ENCODE measurements around the gene ASB6.
A peak's percentile ranks its signal among the peaks of the same experiment; 100 is the strongest.

ASB6 gene

DNA sequence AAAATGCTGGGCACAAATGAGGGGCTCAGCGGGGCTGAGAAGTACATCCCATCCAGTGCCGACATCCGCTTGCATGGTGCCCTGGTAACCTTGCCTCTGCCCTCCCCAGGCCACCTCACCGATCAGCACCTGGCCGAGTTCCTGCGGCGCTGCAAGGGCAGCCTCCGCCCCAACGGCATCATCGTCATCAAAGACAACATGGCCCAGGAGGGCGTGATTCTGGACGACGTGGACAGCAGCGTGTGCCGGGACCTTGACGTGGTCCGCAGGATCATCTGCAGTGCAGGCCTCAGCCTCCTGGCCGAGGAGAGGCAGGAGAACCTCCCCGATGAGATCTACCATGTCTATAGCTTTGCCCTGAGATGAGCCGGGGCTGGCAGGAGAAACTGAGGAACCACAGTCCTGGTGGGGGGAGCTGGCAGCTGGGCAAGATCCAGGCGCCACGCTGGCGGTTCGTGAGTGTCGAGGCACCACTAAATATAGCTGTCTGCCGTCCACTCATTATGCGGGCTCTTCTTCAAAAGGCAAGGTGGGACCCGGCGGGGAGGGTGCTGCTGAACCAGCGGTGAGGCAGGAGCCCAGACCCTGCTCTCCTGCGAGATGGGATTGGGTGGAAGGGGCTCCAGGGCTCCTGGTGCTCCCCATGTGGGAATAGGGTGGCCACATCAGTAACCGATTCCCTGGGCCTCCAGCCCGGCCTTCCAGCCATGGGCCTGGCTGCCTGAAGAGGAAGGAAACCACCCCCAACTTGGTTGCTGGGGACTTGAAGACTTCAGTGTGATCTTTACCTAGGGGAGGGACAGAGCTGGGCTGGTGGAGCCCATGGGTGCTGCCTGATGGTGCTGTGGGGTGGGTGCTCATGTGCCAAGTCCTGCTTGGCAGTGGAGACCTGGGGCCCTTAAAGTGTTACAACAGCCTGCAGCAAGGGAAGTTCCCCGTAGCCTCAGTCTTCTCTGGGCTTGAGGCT is 6.6 kb downstream of the ASB6 start:
- Histone ChIP-seq H3K36me3 (ENCODE audit: control insufficient read depth, insufficient read depth, low read length) (peaks cover 93% of the 10 kb centered on the region), H3K4me1 (ENCODE audit: control insufficient read depth, insufficient read depth, low read length, poor library complexity, severe bottlenecking) (peaks cover 19% of the 10 kb centered on the region), H3K9me3 (ENCODE audit: control insufficient read depth, low read length) (no peaks in the 10 kb centered on the region), H3K27ac (ENCODE audit: low read depth, low read length, severe bottlenecking) (no peak overlapping the region), H3K4me3 (ENCODE audit: extremely low read depth, insufficient read depth, low read length, poor library complexity, severe bottlenecking) (no peak overlapping the region)
- 96% methylated on average over 33 to 34 of the region's 34 CpGs for WGBS, 2 experiments (ENCODE audit: insufficient coverage in 2 of 2)

DNA sequence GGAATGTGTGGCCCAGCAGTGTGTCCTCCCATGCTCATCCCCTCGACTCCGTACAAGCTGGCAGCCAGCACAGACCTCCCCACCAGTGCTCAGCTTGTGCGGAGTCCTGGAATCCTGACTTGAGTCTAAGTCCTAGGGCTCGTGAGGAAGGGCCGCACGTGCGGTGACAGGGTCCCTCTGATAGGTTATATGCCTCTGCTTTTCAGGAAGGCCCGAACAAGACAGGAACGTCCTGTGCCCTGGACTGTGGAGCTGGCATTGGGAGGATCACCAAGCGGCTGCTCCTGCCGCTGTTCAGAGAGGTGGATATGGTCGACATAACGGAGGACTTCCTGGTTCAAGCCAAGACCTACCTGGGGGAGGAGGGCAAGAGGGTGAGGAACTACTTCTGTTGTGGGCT is 8.1 kb downstream of the ASB6 start:
- no peak overlapping the region for H3K4me3 ChIP-seq (ENCODE audit: extremely low read depth, insufficient read depth, low read length, poor library complexity, severe bottlenecking)
- no peak overlapping the region for H3K27ac ChIP-seq (ENCODE audit: low read depth, low read length, severe bottlenecking)
- H3K36me3 ChIP-seq (ENCODE audit: control insufficient read depth, insufficient read depth, low read length), result peaks cover 92% of the 10 kb centered on the region
- WGBS, 2 experiments (ENCODE audit: insufficient coverage in 2 of 2), result 90 to 97% methylated on average over 11 to 13 of the region's 13 CpGs
- no peaks in the 10 kb centered on the region for H3K9me3 ChIP-seq (ENCODE audit: control insufficient read depth, low read length)
- H3K4me1 ChIP-seq (ENCODE audit: control insufficient read depth, insufficient read depth, low read length, poor library complexity, severe bottlenecking), result peaks cover 27% of the 10 kb centered on the region

DNA sequence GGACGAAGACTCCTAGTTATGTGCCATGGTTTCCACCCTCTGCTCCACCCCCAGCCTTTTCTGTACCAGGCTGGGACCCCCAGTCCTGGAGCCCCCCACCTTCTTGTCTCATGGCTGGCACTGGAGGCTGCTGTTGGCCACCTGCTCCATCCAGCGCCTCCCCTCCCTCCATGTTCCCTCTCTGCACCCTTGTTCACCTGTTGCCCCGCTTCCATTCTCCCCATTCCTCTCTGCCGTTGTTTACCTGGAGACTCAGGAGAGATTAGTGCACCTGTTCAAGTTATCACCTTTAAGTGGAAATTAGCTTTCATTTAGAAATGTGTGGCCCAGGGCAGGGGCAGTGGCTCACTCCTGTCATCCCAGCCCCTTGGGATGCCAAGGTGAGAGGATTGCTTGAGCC is 8.7 kb downstream of the ASB6 start:
- H3K27ac ChIP-seq (ENCODE audit: low read depth, low read length, severe bottlenecking), result no peak overlapping the region
- no peaks in the 10 kb centered on the region for H3K9me3 ChIP-seq (ENCODE audit: control insufficient read depth, low read length)
- H3K36me3 ChIP-seq (ENCODE audit: control insufficient read depth, insufficient read depth, low read length), result peaks cover 92% of the 10 kb centered on the region
- H3K4me1 ChIP-seq (ENCODE audit: control insufficient read depth, insufficient read depth, low read length, poor library complexity, severe bottlenecking), result peaks cover 33% of the 10 kb centered on the region
- H3K4me3 ChIP-seq (ENCODE audit: extremely low read depth, insufficient read depth, low read length, poor library complexity, severe bottlenecking), result no peak overlapping the region
- WGBS, 2 experiments (ENCODE audit: insufficient coverage in 2 of 2), result 100% methylated on average over 3 of the region's 4 CpGs

DNA sequence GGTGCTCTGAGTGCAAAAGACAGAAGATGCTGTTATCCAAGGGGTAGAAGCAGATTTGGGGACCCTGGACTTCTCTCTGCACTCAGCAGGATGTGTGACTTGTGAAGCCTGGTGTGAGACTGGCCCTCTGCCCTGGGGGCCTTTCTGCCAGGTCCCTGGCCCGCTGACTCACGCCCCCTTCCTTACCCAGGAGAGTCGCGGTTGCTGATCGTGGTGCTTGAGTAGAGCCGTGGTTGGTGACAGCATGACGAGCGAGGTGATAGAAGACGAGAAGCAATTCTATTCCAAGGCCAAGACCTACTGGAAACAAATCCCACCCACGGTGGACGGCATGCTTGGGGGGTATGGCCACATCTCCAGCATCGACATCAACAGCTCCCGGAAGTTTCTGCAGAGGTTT is 9.5 kb downstream of the ASB6 start:
- Histone ChIP-seq H3K4me3 (ENCODE audit: extremely low read depth, insufficient read depth, low read length, poor library complexity, severe bottlenecking) (no peak overlapping the region), H3K27ac (ENCODE audit: low read depth, low read length, severe bottlenecking) (no peak overlapping the region), H3K4me1 (ENCODE audit: control insufficient read depth, insufficient read depth, low read length, poor library complexity, severe bottlenecking) (peaks cover 40% of the 10 kb centered on the region), H3K9me3 (ENCODE audit: control insufficient read depth, low read length) (no peaks in the 10 kb centered on the region), H3K36me3 (ENCODE audit: control insufficient read depth, insufficient read depth, low read length) (peaks cover 92% of the 10 kb centered on the region)
- 93 to 95% methylated on average over 10 to 13 of the region's 13 CpGs for WGBS, 2 experiments (ENCODE audit: insufficient coverage in 2 of 2)

DNA sequence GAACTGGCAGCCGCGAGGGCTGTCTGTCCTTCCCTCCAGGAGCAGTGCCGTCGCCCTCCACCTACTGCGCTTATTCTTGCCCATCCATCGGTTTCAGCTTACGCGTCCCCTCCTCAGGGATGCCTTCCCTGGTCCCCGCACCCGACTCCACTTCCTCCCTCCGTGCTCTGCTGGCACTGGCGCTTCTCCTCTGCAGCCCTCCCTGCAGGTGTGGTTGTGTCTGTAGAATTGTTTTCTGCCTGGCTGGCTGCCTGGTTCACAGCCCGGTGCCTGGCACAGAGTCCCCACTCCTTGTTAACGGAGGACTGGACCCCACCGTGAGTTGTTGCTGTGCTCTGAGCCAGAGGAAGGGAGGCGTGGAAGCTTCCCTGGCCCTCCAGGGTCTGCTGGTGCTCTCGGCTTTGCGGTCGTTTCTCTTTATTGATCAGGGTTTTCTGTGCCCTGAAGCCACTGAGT is 10.2 kb downstream of the ASB6 start:
- H3K9me3 ChIP-seq (ENCODE audit: control insufficient read depth, low read length), result no peaks in the 10 kb centered on the region
- whole genome bisulfite sequencing, 2 experiments (ENCODE audit: insufficient coverage in 2 of 2), result 90 to 91% methylated on average over 14 to 16 of the region's 19 CpGs
- H3K4me1 ChIP-seq (ENCODE audit: control insufficient read depth, insufficient read depth, low read length, poor library complexity, severe bottlenecking), result peaks cover 40% of the 10 kb centered on the region
- peaks cover 87% of the 10 kb centered on the region for H3K36me3 ChIP-seq (ENCODE audit: control insufficient read depth, insufficient read depth, low read length)
- H3K27ac ChIP-seq (ENCODE audit: low read depth, low read length, severe bottlenecking), result no peak overlapping the region
- H3K4me3 ChIP-seq (ENCODE audit: extremely low read depth, insufficient read depth, low read length, poor library complexity, severe bottlenecking), result no peak overlapping the region

DNA sequence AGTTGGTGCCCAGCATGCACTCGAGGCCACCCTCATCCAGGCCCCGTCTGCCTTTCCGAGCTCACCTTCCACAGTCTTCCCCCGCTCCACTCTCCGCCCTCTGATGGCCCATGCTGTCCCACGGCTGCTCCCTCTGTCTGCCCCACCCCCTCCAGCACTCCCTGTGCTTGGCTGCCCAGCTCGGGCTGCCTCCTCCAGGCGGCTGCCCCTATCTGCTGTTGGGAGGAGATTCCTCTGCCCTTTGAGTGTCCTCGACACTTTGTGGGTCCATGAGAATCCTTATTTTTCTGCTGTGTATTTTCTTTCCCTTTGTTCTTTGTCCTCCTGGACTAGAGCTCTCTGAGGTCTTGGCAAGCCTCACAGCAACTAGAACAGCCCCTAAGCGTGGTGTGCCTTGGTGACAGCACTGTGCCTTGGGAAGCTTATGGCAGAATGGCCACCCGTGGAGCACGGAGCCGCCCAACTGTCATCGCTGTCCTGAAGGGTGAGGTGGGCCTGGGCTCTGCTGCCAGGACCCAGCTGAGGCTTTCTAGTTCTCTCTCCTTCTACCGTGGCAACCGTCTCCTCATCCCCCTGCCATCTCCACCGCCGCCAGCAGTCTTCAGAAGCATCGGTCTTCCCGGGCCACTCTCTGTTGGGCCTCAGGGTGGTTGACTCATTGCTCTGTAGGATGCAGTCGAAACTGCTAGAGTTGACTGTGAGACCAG is 10.8 kb downstream of the ASB6 start:
- 83 to 87% methylated on average over 13 to 18 of the region's 21 CpGs for WGBS, 2 experiments (ENCODE audit: insufficient coverage in 2 of 2)
- H3K9me3 ChIP-seq (ENCODE audit: control insufficient read depth, low read length), result no peaks in the 10 kb centered on the region
- H3K36me3 ChIP-seq (ENCODE audit: control insufficient read depth, insufficient read depth, low read length), result peaks cover 84% of the 10 kb centered on the region
- H3K27ac ChIP-seq (ENCODE audit: low read depth, low read length, severe bottlenecking), result no peak overlapping the region
- no peak overlapping the region for H3K4me3 ChIP-seq (ENCODE audit: extremely low read depth, insufficient read depth, low read length, poor library complexity, severe bottlenecking)
- H3K4me1 ChIP-seq (ENCODE audit: control insufficient read depth, insufficient read depth, low read length, poor library complexity, severe bottlenecking), result peaks cover 40% of the 10 kb centered on the region

DNA sequence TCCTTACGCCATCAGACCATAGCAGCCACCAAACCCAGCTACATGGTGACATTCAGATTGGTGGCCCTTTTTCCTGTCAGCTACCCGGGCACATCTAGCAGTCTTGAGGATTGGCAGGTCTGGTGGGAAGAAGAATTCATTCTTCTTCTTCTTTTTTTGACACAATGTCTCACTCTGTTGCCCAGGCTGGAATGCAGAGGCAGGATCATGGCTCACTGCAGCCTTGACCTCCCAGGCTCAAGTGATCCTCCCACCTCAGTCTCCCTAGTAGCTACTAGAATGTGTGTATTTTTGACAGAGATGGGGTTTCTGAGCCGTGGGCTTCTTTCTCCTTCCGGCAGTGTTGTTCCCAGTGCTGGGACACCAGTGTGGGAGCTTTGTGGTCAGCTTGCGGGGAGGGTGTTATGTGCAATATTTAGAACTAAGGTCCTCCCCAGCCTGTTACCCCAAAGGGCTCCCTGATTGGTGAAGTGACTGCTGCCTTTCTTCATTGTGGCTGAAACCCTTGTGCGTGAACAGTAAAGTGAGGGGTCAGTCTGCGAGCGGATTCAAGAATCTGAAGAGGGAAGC is 12.6 kb downstream of the ASB6 start:
- no peaks in the 10 kb centered on the region for H3K9me3 ChIP-seq (ENCODE audit: control insufficient read depth, low read length)
- no peak overlapping the region for H3K4me3 ChIP-seq (ENCODE audit: extremely low read depth, insufficient read depth, low read length, poor library complexity, severe bottlenecking)
- 96 to 100% methylated on average over 4 to 6 of the region's 8 CpGs for WGBS, 2 experiments (ENCODE audit: insufficient coverage in 2 of 2)
- peaks cover 66% of the 10 kb centered on the region for H3K36me3 ChIP-seq (ENCODE audit: control insufficient read depth, insufficient read depth, low read length)
- H3K27ac ChIP-seq (ENCODE audit: low read depth, low read length, severe bottlenecking), result no peak overlapping the region
- H3K4me1 ChIP-seq (ENCODE audit: control insufficient read depth, insufficient read depth, low read length, poor library complexity, severe bottlenecking), result peaks cover 41% of the 10 kb centered on the region

DNA sequence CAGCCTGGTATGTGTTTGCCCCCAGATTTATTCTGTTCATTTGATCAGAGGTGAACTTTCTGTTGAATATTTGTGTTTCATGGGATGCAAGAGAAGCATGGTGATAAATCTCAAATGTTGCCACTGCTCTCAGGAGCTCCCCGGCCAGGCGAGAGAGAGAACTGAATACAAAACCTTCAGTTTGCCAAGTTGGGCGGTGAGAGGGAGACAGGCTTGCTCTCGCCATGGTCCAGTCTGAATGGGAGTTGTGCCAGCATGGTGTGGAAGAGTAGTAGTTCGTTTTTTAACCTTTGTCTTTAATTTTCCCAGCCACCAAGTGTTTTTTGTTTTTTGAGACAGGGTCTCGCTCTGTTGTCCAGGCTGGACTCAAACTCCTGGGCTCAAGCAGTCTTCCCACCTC is 13.2 kb downstream of the ASB6 start:
- Histone ChIP-seq H3K4me1 (ENCODE audit: control insufficient read depth, insufficient read depth, low read length, poor library complexity, severe bottlenecking) (peaks cover 46% of the 10 kb centered on the region), H3K9me3 (ENCODE audit: control insufficient read depth, low read length) (no peaks in the 10 kb centered on the region), H3K27ac (ENCODE audit: low read depth, low read length, severe bottlenecking) (no peak overlapping the region), H3K36me3 (ENCODE audit: control insufficient read depth, insufficient read depth, low read length) (peaks cover 61% of the 10 kb centered on the region), H3K4me3 (ENCODE audit: extremely low read depth, insufficient read depth, low read length, poor library complexity, severe bottlenecking) (no peak overlapping the region)
- 96 to 100% methylated on average over 2 to 5 of the region's 6 CpGs for WGBS, 2 experiments (ENCODE audit: insufficient coverage in 2 of 2)

DNA sequence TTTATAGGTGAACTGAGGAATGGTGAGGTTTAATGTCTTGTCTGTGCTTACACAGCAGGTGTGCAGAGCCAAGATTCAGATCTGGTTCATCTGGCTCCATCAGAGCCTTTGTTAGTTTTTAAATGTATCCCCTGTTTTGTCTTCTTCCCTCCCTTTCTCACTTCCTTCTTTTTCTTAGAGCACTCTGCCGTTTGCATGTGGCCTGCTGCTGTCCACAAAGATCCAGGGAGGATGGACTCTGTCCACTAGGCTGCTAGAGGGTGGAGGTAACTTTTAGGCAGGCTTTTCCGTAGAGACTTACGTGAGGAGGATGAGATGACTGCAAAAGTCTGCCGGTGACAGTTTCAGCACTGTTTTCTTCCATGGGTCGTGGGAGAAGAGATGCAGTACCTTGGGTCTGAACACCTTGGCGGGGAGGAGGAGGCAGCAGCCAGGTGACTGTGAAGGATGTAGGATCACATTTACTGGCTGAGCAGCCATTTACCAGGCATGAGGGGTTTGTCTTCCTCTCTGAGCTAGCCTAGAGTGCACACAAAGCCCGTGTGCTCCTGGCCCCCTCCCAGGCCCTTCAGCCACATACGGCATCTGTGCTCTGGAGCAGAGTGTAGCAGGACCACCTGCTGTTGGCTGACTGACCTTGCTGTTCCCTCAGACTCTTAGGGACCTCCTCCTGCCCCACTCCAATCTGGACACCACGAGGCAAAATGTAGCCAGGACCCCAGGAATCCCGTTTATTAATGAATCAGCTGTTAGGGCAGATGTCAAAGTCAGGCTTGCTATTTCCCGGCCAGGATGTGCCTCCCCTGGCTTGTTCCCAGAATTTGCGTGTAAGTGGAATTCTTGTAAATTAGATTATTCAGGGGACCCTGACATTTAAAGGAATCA is 14.2 kb downstream of the ASB6 start:
- WGBS, 2 experiments (ENCODE audit: insufficient coverage in 2 of 2), result 84 to 86% methylated on average over 9 to 10 of the region's 12 CpGs
- Histone ChIP-seq H3K4me1 (ENCODE audit: control insufficient read depth, insufficient read depth, low read length, poor library complexity, severe bottlenecking) (peaks cover 46% of the 10 kb centered on the region), H3K36me3 (ENCODE audit: control insufficient read depth, insufficient read depth, low read length) (peaks cover 52% of the 10 kb centered on the region), H3K4me3 (ENCODE audit: extremely low read depth, insufficient read depth, low read length, poor library complexity, severe bottlenecking) (peak overlapping the region; percentile 82), H3K27ac (ENCODE audit: low read depth, low read length, severe bottlenecking) (no peak overlapping the region), H3K9me3 (ENCODE audit: control insufficient read depth, low read length) (no peaks in the 10 kb centered on the region)

Measured in mesodermal cell (in vitro differentiated cells).